Endothelial cell of umbilical vein (primary cell): ENCODE results near the gene ELANE. TPM values are rescaled to one million over a fixed set of nuclear protein-coding genes. Genes with fewer than 3 reads are reported as not detected.
A peak's percentile ranks its signal among the peaks of the same experiment; 100 is the strongest.

Source experiments
- BruUV-seq: library from RNA; stranded (reverse); fragments of 400-500 nt; replicated peaks from 2 replicates; lab custom pipeline; 2021; lab: Mats Ljungman, UMichigan
- CTCF ChIA-PET: fragments of 300-600, 350-600 bp; sonication (Branson Sonifier 250); formaldehyde crosslinking; loops from one replicate; lab custom pipeline; 2021; ENCODE audit warnings: antibody characterized with exemption, inconsistent platforms; lab: Charles Lee
- POLR2A ChIA-PET: fragments of 300-600, 350-600 bp; sonication (Branson Sonifier 250); formaldehyde crosslinking; loops from one replicate; lab custom pipeline; 2021; ENCODE audit warnings: antibody characterized with exemption, inconsistent platforms; lab: Charles Lee
- DNase-seq: peaks from one replicate; pipeline ENCODE4 v3.0.0-alpha.2; 2011; ENCODE audit warnings: low read depth, low spot score
- FAIRE-seq: peaks from 2 replicates; lab custom pipeline; 2011; peaks lifted over from hg19 to GRCh38; lab: Jason Lieb, UNC
- H2AFZ ChIP-seq: 2 replicates; pipeline ENCODE4 v1.6.0; 2012; ENCODE audit warnings: low read depth, low read length, control low read depth, inconsistent platforms
- H3K27ac ChIP-seq: 2 replicates; pipeline ENCODE4 v1.5.1; 2011; ENCODE audit warnings: low read depth, mild to moderate bottlenecking, control low read depth, low read length, moderate library complexity; ENCODE audit not compliant: insufficient read depth
- H3K27me3 ChIP-seq, 2 experiments: 2 replicates each; pipeline versions ENCODE4 v1.6.0 to v1.6.1; 2011; ENCODE audit warnings: low read length in 2 of 2, mixed read lengths in 1 of 2; ENCODE audit not compliant: control insufficient read depth in 2 of 2, insufficient read depth in 2 of 2
- H3K36me3 ChIP-seq, 2 experiments: 2 replicates in 1 of 2; 3 replicates in 1 of 2; pipeline ENCODE4 v1.5.1; 2011; ENCODE audit warnings: low read length in 2 of 2, mild to moderate bottlenecking in 1 of 2, moderate library complexity in 1 of 2; ENCODE audit not compliant: control insufficient read depth in 2 of 2, insufficient read depth in 2 of 2; ENCODE audit errors: extremely low read depth in 1 of 2
- H3K4me1 ChIP-seq: 3 replicates; pipeline ENCODE4 v1.5.1; 2011; ENCODE audit warnings: mild to moderate bottlenecking, low read length; ENCODE audit not compliant: control insufficient read depth, insufficient read depth; ENCODE audit errors: extremely low read depth
- H3K4me2 ChIP-seq: 2 replicates; pipeline ENCODE4 v1.6.1; 2011; ENCODE audit warnings: low read length, control low read depth, mixed read lengths; ENCODE audit not compliant: insufficient read depth
- H3K4me3 ChIP-seq, 3 experiments: fragments of 200-600 bp in 1 of 3; sonication (generic), shearing (Covaris generic) in 1 of 3; replicated peaks in 1 of 3; 2 replicates each; pipeline ENCODE4 v1.5.1; 2011 to 2016; ENCODE audit warnings: control low read depth in 3 of 3, low read length in 3 of 3, mild to moderate bottlenecking in 2 of 3, inconsistent platforms in 1 of 3, low read depth in 1 of 3, moderate library complexity in 1 of 3; ENCODE audit not compliant: insufficient read depth in 1 of 3
- H3K79me2 ChIP-seq: 2 replicates; pipeline ENCODE4 v1.6.0; 2012; ENCODE audit warnings: low read length, inconsistent platforms; ENCODE audit not compliant: control insufficient read depth, insufficient read depth
- H3K9ac ChIP-seq: replicated peaks from 2 replicates; pipeline ENCODE3; 2011; ENCODE audit warnings: low read length, control low read depth; ENCODE audit not compliant: insufficient read depth; ENCODE audit errors: extremely low read depth
- H3K9me1 ChIP-seq: replicated peaks from 3 replicates; pipeline ENCODE4 v1.6.0; 2011; ENCODE audit warnings: mild to moderate bottlenecking, low read length; ENCODE audit not compliant: control insufficient read depth, insufficient read depth; ENCODE audit errors: extremely low read depth
- H3K9me3 ChIP-seq: replicated peaks from 2 replicates; pipeline ENCODE4 v1.5.1; 2012; ENCODE audit warnings: low read length, inconsistent platforms; ENCODE audit not compliant: control insufficient read depth, insufficient read depth
- H4K20me1 ChIP-seq: replicated peaks from 2 replicates; pipeline ENCODE3; 2011; ENCODE audit warnings: mild to moderate bottlenecking, low read length; ENCODE audit not compliant: control insufficient read depth, insufficient read depth; ENCODE audit errors: extremely low read depth
- CTCF ChIP-seq, 2 donors: IDR thresholded peaks; 1 replicate in 1 of 2; 2 replicates in 1 of 2; pipeline ENCODE4 v1.5.1; 2011; ENCODE audit warnings: low read length in 2 of 2, mild to moderate bottlenecking in 2 of 2, moderate library complexity in 2 of 2, control low read depth in 1 of 2, inconsistent platforms in 1 of 2, low read depth in 1 of 2; ENCODE audit not compliant: insufficient read depth in 1 of 2; ENCODE audit errors: extremely low read depth in 1 of 2
- EZH2 ChIP-seq: IDR thresholded peaks from 2 replicates; pipeline ENCODE4 v1.6.1; 2012; ENCODE audit warnings: borderline replicate concordance, low read depth, mild to moderate bottlenecking, moderate library complexity, low read length, inconsistent platforms; ENCODE audit not compliant: severe bottlenecking
- FOS ChIP-seq: IDR thresholded peaks from 2 replicates; pipeline ENCODE4 v1.6.1; 2011; ENCODE audit warnings: mild to moderate bottlenecking, low read length, moderate library complexity, borderline replicate concordance; ENCODE audit not compliant: insufficient read depth
- GATA2 ChIP-seq: IDR thresholded peaks from 2 replicates; pipeline ENCODE4 v1.7.0; 2011; ENCODE audit warnings: low read depth, mild to moderate bottlenecking, moderate library complexity, mixed read lengths, low read length; ENCODE audit not compliant: insufficient read length, insufficient read depth
- JUN ChIP-seq: IDR thresholded peaks from 2 replicates; pipeline ENCODE4 v1.6.1; 2011; ENCODE audit warnings: borderline replicate concordance, low read depth; ENCODE audit not compliant: insufficient read length, insufficient read depth
- MAX ChIP-seq: IDR thresholded peaks from 2 replicates; pipeline ENCODE4 v1.6.1; 2011; ENCODE audit not compliant: insufficient read depth, insufficient read length
- MYC ChIP-seq: IDR thresholded peaks from one replicate; pipeline ENCODE4 v1.6.1; 2011; ENCODE audit warnings: mild to moderate bottlenecking, low read depth, low read length
- POLR2A ChIP-seq: IDR thresholded peaks from 2 replicates; pipeline ENCODE4 v1.6.1; 2012; ENCODE audit warnings: low read depth, mild to moderate bottlenecking, control low read depth, low read length
- POLR2AphosphoS5 ChIP-seq: IDR thresholded peaks from 2 replicates; pipeline ENCODE4 v1.6.1; 2012; ENCODE audit warnings: low read depth, mild to moderate bottlenecking, control low read depth, low read length, moderate library complexity; ENCODE audit not compliant: insufficient read depth
- dilution Hi-C: fragments of 300-500 bp; cut with MboI; formaldehyde crosslinking; loops from one replicate; pipeline ENCODE4 v1.15.0; 2019; ENCODE audit warnings: low sequenced_read_pairs; ENCODE audit not compliant: extremely low pct_ligation_motif_present
- intact Hi-C: fragments of 100-400 bp; cut with micrococcal nuclease; formaldehyde crosslinking; loops from one replicate; pipeline ENCODE4 v1.10.0; 2022
- polyA plus RNA-seq, 4 experiments: library from polyadenylated mRNA; depleted of rRNA in 3 of 4; stranded (reverse) in 3 of 4; unstranded in 1 of 4; fragments of >200 nt; gene quantifications; 2 replicates each; pipeline versions ENCODE4 v1.2.1 to v1.2.3, GENCODE V29; 2011 to 2012; ENCODE audit warnings: missing spikeins in 1 of 4
- total RNA-seq: library from RNA; stranded (reverse); gene quantifications from 2 replicates; pipeline ENCODE4 v1.2.3, GENCODE V29; 2021

ELANE gene
- total and polyA plus RNA-seq, 2 donors (not counting 3 experiments of a cell fraction or from before 2014, with no cell fraction given) = not detected

- DNase-seq = peak; percentile 47
- Histone ChIP-seq H3K4me3 (no peak overlapping the region), H3K27me3 (peaks cover 0 to 2% of the 10 kb centered on the region in 2 experiments), H3K4me2 (no peak overlapping the region), H3K27ac (no peak overlapping the region), H3K79me2 (no peaks in the 10 kb centered on the region), H3K9me3 (no peaks in the 10 kb centered on the region), H2AFZ (peak overlapping the region; percentile 43), H3K9ac (no peak overlapping the region), H3K9me1 (no peaks in the 10 kb centered on the region), H4K20me1 (no peaks in the 10 kb centered on the region), H3K36me3 (peaks cover 0 to 3% of the 10 kb centered on the region in 2 experiments), H3K4me1 (no peaks in the 10 kb centered on the region)
- dilution Hi-C loops = no loop called here
- no TSS peak for BruUV-seq
- CTCF ChIA-PET = interaction anchor here (0.9 to 2.4 kb wide), 12 partner anchors 10 to 121 kb away, joined by 3 to 16 read pairs (median 5); partner anchors contain the start of genes MED16, PRTN3, RNU6-9 and WDR18
- POLR2A ChIA-PET = interaction anchor here (0.6 to 1.1 kb wide), 2 partner anchors 32 to 122 kb away, joined by 4 to 6 read pairs; no protein-coding TSS in a partner anchor
- intact Hi-C loops = loop anchor here (2.0 kb wide), 2 partner anchors 46 to 58 kb away; no protein-coding TSS in a partner anchor
- peak; percentile 37 for FAIRE-seq
- no peak for TF ChIP-seq FOS
- TF ChIP-seq POLR2AphosphoS5 = no peak
- no peak for TF ChIP-seq CTCF (IDR thresholded peaks at IDR 0.05; ENCODE audit: extremely low read depth in 1 of 2, insufficient read depth in 1 of 2, low read depth in 1 of 2, low read length in 2 of 2)
- TF ChIP-seq GATA2 = no peak
- no peak for TF ChIP-seq MYC
- no peak for TF ChIP-seq POLR2A
- no peak for TF ChIP-seq JUN
- TF ChIP-seq MAX = no peak
- no peak for TF ChIP-seq EZH2
These were observed 10.6 kb downstream of the ELANE start for GRCh38 chr19:862581-863314.
